ENCODE results near the gene CETN2.

DNA sequence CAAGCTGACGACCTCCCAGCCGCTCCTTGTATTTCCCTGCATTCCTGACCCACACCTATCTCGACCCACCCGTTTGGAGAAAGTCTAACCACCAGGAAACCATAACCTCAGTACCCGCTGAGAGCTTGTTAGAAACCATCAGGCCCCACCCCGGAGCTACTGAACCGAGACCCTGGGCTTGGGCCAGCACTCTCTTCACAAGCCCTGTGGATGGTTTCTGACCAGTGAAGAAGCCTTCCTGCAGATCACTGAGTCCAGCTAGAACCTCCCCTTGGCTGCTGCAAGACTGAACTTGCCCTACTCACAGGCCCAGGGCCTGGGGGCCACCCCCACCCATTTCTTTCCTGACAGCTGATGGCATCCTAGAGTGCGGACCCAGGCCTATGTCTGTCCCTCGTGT, 40.7 kb upstream of the CETN2 start:
- no peak for TF ChIP-seq POLR2A (IDR thresholded peaks at IDR 0.05)
- no peak for TF ChIP-seq CTCF (IDR thresholded peaks at IDR 0.05 in 8 of 11, conservative IDR thresholded peaks at IDR 0.05 in 3 of 11)

Data from spleen (tissue), 7 donors.